ENCODE results near the gene SASH1.

SASH1 gene

DNA sequence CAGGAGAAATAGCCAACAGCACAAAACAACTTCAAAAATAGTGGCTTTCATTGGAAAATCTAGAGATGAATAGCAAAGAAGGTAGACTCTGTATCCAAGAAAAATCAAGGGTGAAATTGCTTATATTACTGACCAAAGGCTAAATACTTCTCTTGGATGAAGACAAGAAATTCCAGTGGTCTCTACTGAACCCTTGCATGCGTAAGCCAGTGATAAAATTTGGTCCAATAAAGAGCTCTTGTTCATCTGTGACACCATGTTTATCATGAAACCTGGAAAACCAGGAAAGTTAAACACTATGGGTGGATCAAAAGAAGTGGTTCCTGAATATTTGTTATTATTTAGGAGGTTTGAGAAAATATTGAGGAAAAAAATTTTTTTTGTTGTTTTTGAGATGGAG, 25.6 kb upstream of the SASH1 start:
- FAIRE-seq (no peak), DNase-seq (ENCODE audit: insufficient read length, low spot score) (no peak)
- TF ChIP-seq POLR2A (IDR thresholded peaks at IDR 0.05; ENCODE audit: low read depth, low read length), result no peak

- no peak for FAIRE-seq
- DNase-seq (ENCODE audit: insufficient read length, low spot score), result no peak
- no peak for TF ChIP-seq POLR2A (IDR thresholded peaks at IDR 0.05; ENCODE audit: low read depth, low read length)
These were observed 24.9 kb upstream of the SASH1 start for GRCh38 chr6:148317739-148318138.

- FAIRE-seq, result no peak
- DNase-seq (ENCODE audit: insufficient read length, low spot score), result no peak
- TF ChIP-seq POLR2A (IDR thresholded peaks at IDR 0.05; ENCODE audit: low read depth, low read length), result no peak
These were observed 19.9 kb upstream of the SASH1 start for GRCh38 chr6:148322704-148323103.

DNA sequence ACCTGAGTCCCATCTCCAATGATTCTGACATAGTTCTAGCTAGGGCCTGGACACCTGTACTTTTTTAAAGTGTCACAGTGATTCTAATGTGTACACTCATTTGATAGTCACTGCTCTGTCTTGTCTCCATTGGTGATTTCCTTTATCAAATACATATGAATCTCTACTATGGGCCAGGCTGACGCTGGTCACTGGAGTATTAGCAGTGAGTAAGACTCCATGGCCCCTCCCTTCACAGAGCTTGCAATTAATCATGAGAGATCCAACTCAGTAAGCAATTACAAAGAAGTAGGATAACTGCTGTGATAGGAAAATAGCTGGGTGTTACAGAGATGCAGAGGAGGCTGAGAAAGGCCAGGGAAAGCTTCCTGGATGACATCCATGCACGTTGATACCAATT, 19.3 kb upstream of the SASH1 start:
- DNase-seq (ENCODE audit: insufficient read length, low spot score), result no peak
- TF ChIP-seq POLR2A (IDR thresholded peaks at IDR 0.05; ENCODE audit: low read depth, low read length), result no peak
- no peak for FAIRE-seq

- DNase-seq (ENCODE audit: insufficient read length, low spot score) (no peak), FAIRE-seq (no peak)
- no peak for TF ChIP-seq POLR2A (IDR thresholded peaks at IDR 0.05; ENCODE audit: low read depth, low read length)
These were observed 18.2 kb upstream of the SASH1 start for GRCh38 chr6:148324297-148324985.

GRCh38 chr6:148325316-148326068, 17.1 kb upstream of the SASH1 start:
- DNase-seq (ENCODE audit: insufficient read length, low spot score), result no peak
- TF ChIP-seq POLR2A (IDR thresholded peaks at IDR 0.05; ENCODE audit: low read depth, low read length), result no peak

GRCh38 chr6:148328876-148329555, 13.6 kb upstream of the SASH1 start:
- no peak for FAIRE-seq
- no peak for TF ChIP-seq POLR2A (IDR thresholded peaks at IDR 0.05; ENCODE audit: low read depth, low read length)
- DNase-seq (ENCODE audit: insufficient read length, low spot score), result no peak

More at GRCh38 chr6:148325316-148326068, 17.1 kb upstream of the SASH1 start:
- no peak for FAIRE-seq

DNA sequence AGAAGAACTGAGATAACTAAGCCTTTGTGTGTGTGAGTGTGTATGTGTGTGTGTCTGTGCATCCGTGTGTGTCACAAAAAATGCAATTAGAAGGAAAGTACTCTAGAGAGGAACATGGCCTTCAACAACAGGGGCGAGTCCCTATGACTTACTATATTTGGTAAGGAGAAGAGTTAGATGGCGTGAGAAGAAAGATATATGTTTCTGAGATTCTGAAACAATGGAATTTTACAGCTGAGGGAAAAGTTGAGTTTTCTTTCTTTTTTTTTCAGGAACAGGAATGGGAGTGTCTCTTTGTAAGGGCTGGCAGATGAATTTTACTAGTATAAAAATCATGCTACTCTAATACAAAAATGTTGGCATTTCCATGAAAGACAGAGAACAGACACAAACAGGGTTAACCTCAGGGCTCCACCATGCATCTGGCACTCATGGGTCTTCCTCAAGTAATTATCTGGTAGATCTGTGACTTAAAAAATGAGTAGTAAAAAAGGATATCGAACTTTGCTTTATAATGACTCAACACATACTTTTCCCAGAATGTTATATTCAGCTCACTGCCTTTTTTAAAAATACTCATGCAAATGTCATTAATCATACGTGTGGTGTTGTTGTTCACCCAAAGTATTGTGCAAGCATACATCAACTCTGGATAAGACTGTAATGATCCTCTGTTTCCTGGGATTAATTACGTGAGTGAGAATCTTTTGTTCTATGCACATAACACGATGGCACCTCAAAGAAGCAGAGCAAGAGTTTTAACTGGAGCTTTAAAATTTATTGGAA, 12.8 kb upstream of the SASH1 start:
- DNase-seq (ENCODE audit: insufficient read length, low spot score) (no peak), FAIRE-seq (no peak)
- no peak for TF ChIP-seq POLR2A (IDR thresholded peaks at IDR 0.05; ENCODE audit: low read depth, low read length)

DNA sequence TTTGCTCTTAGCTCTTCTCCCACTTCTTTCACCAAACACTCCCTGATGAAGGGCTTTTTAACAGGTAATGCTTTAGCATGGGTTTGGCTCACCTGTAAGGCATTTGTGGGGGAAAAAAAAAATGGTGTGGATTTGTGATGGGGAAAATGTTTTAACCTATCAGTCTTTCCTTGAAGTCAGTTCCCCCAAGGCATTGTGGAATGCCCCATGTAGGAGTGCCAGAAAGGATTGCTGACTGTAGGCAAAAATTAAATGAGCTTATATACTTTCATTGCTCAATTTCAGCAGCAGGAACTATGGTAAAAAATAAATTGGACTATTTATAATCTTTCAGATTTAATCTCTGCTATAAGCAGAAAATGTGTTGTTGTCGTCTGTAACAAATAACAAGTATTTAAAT, 10.6 kb upstream of the SASH1 start:
- FAIRE-seq, result no peak

GRCh38 chr6:148336901-148337300, 5.7 kb upstream of the SASH1 start:
- TF ChIP-seq POLR2A (IDR thresholded peaks at IDR 0.05; ENCODE audit: low read depth, low read length), result no peak
- FAIRE-seq, result no peak

More for the DNA sequence above, 10.6 kb upstream of the SASH1 start:
- DNase-seq (ENCODE audit: insufficient read length, low spot score), result no peak
- TF ChIP-seq POLR2A (IDR thresholded peaks at IDR 0.05; ENCODE audit: low read depth, low read length), result no peak

DNA sequence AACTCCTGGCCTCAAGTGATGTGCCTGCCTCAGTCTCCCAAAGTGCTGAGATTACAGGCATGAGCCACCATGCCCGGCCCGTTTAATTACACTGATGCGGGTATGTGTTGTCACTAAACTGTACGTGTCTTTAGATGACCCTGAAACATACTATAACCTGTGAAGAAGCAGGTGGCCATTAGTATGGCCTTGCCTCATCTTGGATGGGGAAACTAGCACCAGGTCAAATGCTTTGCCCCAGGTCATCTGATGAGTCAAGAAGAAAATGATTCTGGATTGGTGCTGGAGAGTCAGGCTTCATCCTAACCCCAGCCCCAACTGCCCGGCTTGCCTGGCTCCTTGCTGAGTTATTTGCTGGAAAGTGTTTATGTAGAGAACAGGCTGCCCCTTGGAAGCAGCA, 2.9 kb upstream of the SASH1 start:
- FAIRE-seq (no peak), DNase-seq (ENCODE audit: insufficient read length, low spot score) (no peak)
- no peak for TF ChIP-seq POLR2A (IDR thresholded peaks at IDR 0.05; ENCODE audit: low read depth, low read length)

More at GRCh38 chr6:148336901-148337300, 5.7 kb upstream of the SASH1 start:
- no peak for DNase-seq (ENCODE audit: insufficient read length, low spot score)

- TF ChIP-seq POLR2A (IDR thresholded peaks at IDR 0.05; ENCODE audit: low read depth, low read length), result no peak
- FAIRE-seq, result no peak
- no peak for DNase-seq (ENCODE audit: insufficient read length, low spot score)
These were observed 1.9 kb upstream of the SASH1 start for GRCh38 chr6:148340586-148341297.

DNA sequence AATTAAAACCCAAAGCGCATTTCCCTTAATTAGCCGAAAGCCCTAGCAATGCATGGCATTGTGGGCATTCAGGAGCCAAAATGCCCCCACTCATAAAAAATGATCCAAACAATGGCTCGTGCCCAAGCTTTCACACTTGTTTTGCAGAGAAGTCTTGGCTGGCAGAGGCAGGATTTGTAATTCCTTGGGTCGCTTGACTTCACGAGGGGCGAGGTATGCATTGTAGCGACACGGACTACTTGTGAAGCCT, 613 bp upstream of the SASH1 start:
- no peak for DNase-seq (ENCODE audit: insufficient read length, low spot score)
- no peak for TF ChIP-seq POLR2A (IDR thresholded peaks at IDR 0.05; ENCODE audit: low read depth, low read length)
- FAIRE-seq, result no peak

Data from H54 (cell line).